ENCODE results near the gene BCL10.

The BCL10 gene

GRCh38 chr1:85276215-85276977, at the start of gene BCL10:
TSS of gene BCL10 (minus strand) at chr1:85276632. CDS start at chr1:85276352, 280 bp downstream.
- Mint-ChIP-seq H3K4me1 (peaks cover 46% of the 10 kb centered on the region), H3K9me3 (no peaks in the 10 kb centered on the region), H3K27me3 (peaks cover under 1% of the 10 kb centered on the region), H3K27ac (peak within 1 kb of the TSS; percentile 97), H3K4me3 (peak within 1 kb of the TSS; percentile 82 to 91)
- DNase-seq (peak; percentile 96 to 98), ATAC-seq (peak; percentile 98)

- Mint-ChIP-seq H3K4me3 (no peak overlapping the region), H3K4me1 (peaks cover under 1% of the 10 kb centered on the region), H3K9me3 (no peaks in the 10 kb centered on the region), H3K27ac (no peak overlapping the region), H3K27me3 (peaks cover 17% of the 10 kb centered on the region)
- ATAC-seq (no peak), DNase-seq (no peak)
Observed at GRCh38 chr1:85325920-85326319, 49.5 kb upstream of the BCL10 start.

GRCh38 chr1:85323770-85324169, 47.3 kb upstream of the BCL10 start:
- Mint-ChIP-seq H3K9me3 (no peaks in the 10 kb centered on the region), H3K27me3 (peaks cover 23% of the 10 kb centered on the region), H3K27ac (no peak overlapping the region), H3K4me1 (peaks cover 5% of the 10 kb centered on the region), H3K4me3 (no peak overlapping the region)
- no peak for DNase-seq
- ATAC-seq: no peak

GRCh38 chr1:85322655-85323054, 46.2 kb upstream of the BCL10 start:
- H3K4me1 Mint-ChIP-seq: peaks cover 5% of the 10 kb centered on the region
- no peak for ATAC-seq
- no peak for DNase-seq
- H3K4me3 Mint-ChIP-seq: no peak overlapping the region
- H3K27me3 Mint-ChIP-seq: peaks cover 25% of the 10 kb centered on the region
- H3K27ac Mint-ChIP-seq: no peak overlapping the region
- no peaks in the 10 kb centered on the region for H3K9me3 Mint-ChIP-seq

GRCh38 chr1:85321237-85321964, 45.0 kb upstream of the BCL10 start:
- peaks cover 5% of the 10 kb centered on the region for H3K4me1 Mint-ChIP-seq
- no peaks in the 10 kb centered on the region for H3K9me3 Mint-ChIP-seq
- no peak overlapping the region for H3K27ac Mint-ChIP-seq
- ATAC-seq (peak; percentile 100), DNase-seq (peak; percentile 37 to 75)
- no peak overlapping the region for H3K4me3 Mint-ChIP-seq
- peaks cover 37% of the 10 kb centered on the region for H3K27me3 Mint-ChIP-seq

- Mint-ChIP-seq H3K4me1 (peaks cover 5% of the 10 kb centered on the region), H3K27ac (no peak overlapping the region)
- no peak for ATAC-seq
Observed at GRCh38 chr1:85320371-85321131, 44.1 kb upstream of the BCL10 start.

GRCh38 chr1:85319931-85320330, 43.5 kb upstream of the BCL10 start:
- Mint-ChIP-seq H3K4me1 (peaks cover 5% of the 10 kb centered on the region), H3K4me3 (no peak overlapping the region), H3K27ac (no peak overlapping the region), H3K9me3 (no peaks in the 10 kb centered on the region), H3K27me3 (peaks cover 42% of the 10 kb centered on the region)
- ATAC-seq: no peak
- no peak for DNase-seq

More at GRCh38 chr1:85320371-85321131, 44.1 kb upstream of the BCL10 start:
- no peaks in the 10 kb centered on the region for H3K9me3 Mint-ChIP-seq
- H3K27me3 Mint-ChIP-seq: peaks cover 41% of the 10 kb centered on the region
- H3K4me3 Mint-ChIP-seq: no peak overlapping the region
- no peak for DNase-seq

- DNase-seq (no peak), ATAC-seq (no peak)
- H3K27me3 Mint-ChIP-seq: peaks cover 46% of the 10 kb centered on the region
- H3K27ac Mint-ChIP-seq: no peak overlapping the region
- peaks cover 5% of the 10 kb centered on the region for H3K4me1 Mint-ChIP-seq
- no peak overlapping the region for H3K4me3 Mint-ChIP-seq
- H3K9me3 Mint-ChIP-seq: no peaks in the 10 kb centered on the region
Observed at GRCh38 chr1:85319491-85319890, 43.1 kb upstream of the BCL10 start.

- Mint-ChIP-seq H3K4me1 (peaks cover 5% of the 10 kb centered on the region), H3K27ac (no peak overlapping the region), H3K4me3 (no peak overlapping the region), H3K9me3 (no peaks in the 10 kb centered on the region), H3K27me3 (peaks cover 49% of the 10 kb centered on the region)
- ATAC-seq (no peak), DNase-seq (no peak)
Observed at GRCh38 chr1:85318217-85318616, 41.8 kb upstream of the BCL10 start.

- H3K4me1 Mint-ChIP-seq: peaks cover 5% of the 10 kb centered on the region
- H3K27ac Mint-ChIP-seq: no peak overlapping the region
- H3K9me3 Mint-ChIP-seq: no peaks in the 10 kb centered on the region
- peaks cover 49% of the 10 kb centered on the region for H3K27me3 Mint-ChIP-seq
- ATAC-seq (no peak), DNase-seq (no peak)
- H3K4me3 Mint-ChIP-seq: no peak overlapping the region
Observed at GRCh38 chr1:85317560-85317959, 41.1 kb upstream of the BCL10 start.

- no peaks in the 10 kb centered on the region for H3K9me3 Mint-ChIP-seq
- ATAC-seq: no peak
Observed at GRCh38 chr1:85316321-85316720, 39.9 kb upstream of the BCL10 start.

GRCh38 chr1:85315789-85316188, 39.4 kb upstream of the BCL10 start:
- Mint-ChIP-seq H3K27ac (no peak overlapping the region), H3K27me3 (peaks cover 57% of the 10 kb centered on the region), H3K4me3 (no peak overlapping the region), H3K4me1 (peaks cover 3% of the 10 kb centered on the region), H3K9me3 (no peaks in the 10 kb centered on the region)
- no peak for DNase-seq
- no peak for ATAC-seq

More at GRCh38 chr1:85316321-85316720, 39.9 kb upstream of the BCL10 start:
- no peak for DNase-seq
- no peak overlapping the region for H3K27ac Mint-ChIP-seq
- peaks cover 5% of the 10 kb centered on the region for H3K4me1 Mint-ChIP-seq
- H3K27me3 Mint-ChIP-seq: peaks cover 58% of the 10 kb centered on the region
- no peak overlapping the region for H3K4me3 Mint-ChIP-seq

GRCh38 chr1:85314726-85315125, 38.3 kb upstream of the BCL10 start:
- ATAC-seq: no peak

GRCh38 chr1:85313888-85314696, 37.7 kb upstream of the BCL10 start:
- DNase-seq (no peak), ATAC-seq (no peak)
- Mint-ChIP-seq H3K4me3 (no peak overlapping the region), H3K27ac (no peak overlapping the region), H3K9me3 (no peaks in the 10 kb centered on the region), H3K4me1 (no peaks in the 10 kb centered on the region), H3K27me3 (peaks cover 57% of the 10 kb centered on the region)

More at GRCh38 chr1:85314726-85315125, 38.3 kb upstream of the BCL10 start:
- no peaks in the 10 kb centered on the region for H3K9me3 Mint-ChIP-seq
- no peak overlapping the region for H3K27ac Mint-ChIP-seq
- H3K4me3 Mint-ChIP-seq: no peak overlapping the region
- peaks cover 57% of the 10 kb centered on the region for H3K27me3 Mint-ChIP-seq
- no peak for DNase-seq
- H3K4me1 Mint-ChIP-seq: no peaks in the 10 kb centered on the region

- no peak for DNase-seq
Observed at GRCh38 chr1:85311818-85312217, 35.4 kb upstream of the BCL10 start.

More at GRCh38 chr1:85311818-85312217, 35.4 kb upstream of the BCL10 start:
- no peak overlapping the region for H3K27ac Mint-ChIP-seq
- no peaks in the 10 kb centered on the region for H3K9me3 Mint-ChIP-seq
- no peak overlapping the region for H3K4me3 Mint-ChIP-seq
- peaks cover 64% of the 10 kb centered on the region for H3K27me3 Mint-ChIP-seq
- H3K4me1 Mint-ChIP-seq: peaks cover 9% of the 10 kb centered on the region
- no peak for ATAC-seq
